OCI-M1 (cell line): ENCODE data around the gene NPC1.
"Not testable (repeated sequence)": the region's sequence is repeated elsewhere in the genome, so short reads cannot be mapped to it uniquely, and the experiment has no call there.

ENCODE experiments used
- DNase-seq: peaks from one replicate; lab custom pipeline; 2025; lab: John Stamatoyannopoulos, UW

Gene NPC1

DNA sequence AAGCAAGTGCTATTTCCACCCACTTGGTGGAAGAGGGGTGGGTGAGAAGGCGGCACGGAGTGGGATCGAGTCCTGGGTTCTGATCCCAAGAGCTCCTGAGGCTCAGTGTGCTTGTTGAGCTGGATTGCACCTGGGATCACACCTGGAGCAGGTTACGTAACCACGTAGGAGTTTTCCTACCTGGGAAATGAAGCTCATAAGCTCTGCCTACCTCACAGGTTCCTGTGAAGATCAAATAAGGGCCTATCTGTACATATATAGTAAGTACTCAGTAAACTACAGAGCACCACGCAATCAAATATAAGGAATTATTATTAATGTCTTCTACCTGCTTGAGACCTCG, 11.0 kb downstream of the NPC1 start:
- DNase-seq: no peak

GRCh38 chr18:23574611-23575308, 11.5 kb downstream of the NPC1 start:
- no peak for DNase-seq

DNA sequence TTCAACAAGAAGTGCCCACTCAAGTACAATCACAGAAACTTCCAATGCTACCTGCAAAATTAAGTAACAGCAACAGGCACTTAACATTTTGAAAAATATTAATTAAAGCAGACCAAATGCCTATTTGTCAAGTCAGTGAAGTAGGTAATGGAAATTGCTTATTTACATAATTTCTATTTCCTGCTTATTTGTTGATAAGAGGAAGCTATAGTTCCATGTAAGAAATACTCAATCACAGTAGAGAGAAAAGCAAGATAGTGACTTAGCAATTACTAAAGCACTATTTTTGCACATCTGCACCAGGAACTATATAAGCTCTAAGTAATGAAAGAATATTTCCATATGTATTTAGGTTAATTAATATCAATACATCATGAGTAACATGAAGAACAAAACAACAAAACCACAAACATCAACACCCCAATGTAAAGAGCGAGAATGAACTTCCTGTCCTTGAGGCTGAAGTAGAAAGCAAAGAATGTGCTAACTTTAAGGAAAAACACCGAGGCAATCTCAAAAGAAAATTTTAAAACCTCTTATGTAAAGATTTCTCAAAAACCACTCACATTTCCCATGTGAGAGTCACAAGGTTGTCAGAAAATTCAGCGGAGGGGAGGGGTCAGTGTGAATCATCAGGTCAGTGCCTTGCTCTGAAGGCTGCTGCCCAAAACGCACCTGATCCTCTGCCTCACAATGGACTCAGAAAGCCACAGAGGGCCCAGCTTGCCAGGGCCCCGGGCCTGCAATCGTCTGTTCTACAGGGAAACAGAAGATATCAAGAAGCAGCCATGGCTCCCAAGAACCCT, 12.5 kb downstream of the NPC1 start:
- no peak for DNase-seq

- DNase-seq: no peak
Measured at GRCh38 chr18:23573020-23573419, 13.3 kb downstream of the NPC1 start.

DNA sequence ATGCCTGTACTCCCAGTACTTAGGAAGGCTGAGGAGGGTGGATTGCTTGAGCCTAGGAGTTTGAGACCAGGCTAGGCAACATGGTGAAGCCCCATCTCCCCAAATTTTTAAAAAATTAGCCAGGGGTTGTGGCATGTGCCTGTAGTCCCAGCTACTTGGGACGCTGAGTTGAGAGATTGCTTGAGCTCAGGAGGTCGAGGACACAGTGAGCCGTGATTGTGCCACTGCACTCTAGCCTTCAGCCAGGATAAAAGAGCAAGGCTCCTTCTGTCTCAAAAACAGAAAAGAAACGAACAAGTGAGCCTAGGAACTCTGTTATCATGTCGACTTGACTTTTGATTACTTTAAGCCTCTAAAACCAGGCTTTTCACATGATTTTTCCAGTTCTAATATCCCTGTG, 13.7 kb downstream of the NPC1 start:
- DNase-seq: no peak

DNA sequence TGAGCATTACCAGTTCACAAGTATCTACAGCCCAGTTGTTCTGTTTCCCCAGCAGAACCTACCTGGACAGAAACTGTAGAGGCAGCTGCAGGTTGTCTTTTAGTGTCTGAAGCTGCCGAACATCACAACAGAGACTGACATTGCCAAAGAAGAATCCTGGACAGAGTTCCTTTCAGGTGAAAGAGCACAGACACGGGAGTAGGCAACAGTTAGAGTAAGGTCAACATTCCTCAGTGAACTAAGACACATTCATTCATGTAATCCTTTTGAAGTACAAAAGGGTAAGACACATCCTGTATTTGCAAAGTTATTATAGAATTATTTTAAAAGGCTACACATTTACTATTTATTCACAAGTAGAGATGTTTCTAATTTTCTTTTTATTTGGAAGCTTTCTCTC, 14.3 kb downstream of the NPC1 start:
- DNase-seq: no peak

DNA sequence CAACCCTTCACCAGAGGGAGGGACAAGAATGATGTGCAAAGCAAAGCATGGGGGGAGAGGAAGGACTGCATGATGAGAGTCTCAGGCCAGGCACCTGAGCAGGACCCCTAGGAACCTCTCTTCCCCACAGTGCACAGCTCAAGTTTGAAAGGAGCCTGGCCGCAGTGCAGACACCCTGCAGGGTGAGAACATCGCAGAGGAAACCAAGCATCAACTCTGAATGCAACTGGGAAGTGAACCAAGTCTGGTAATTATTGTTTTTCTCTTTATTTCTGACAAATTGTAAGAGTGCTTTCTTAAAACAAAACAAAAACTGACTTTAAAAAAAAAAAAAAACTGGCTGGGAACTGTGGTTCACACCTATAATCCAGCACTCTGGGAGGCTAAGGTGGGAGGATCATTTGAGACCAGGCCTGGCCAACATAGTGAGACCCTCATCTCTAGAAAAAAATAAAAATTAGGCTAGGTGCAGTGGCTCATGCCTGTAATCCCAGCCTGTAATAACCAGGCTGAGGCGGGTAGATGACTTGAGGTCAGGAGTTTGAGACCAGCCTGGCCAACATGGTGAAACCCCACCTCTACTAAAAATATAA, 15.3 kb downstream of the NPC1 start:
- DNase-seq: no peak

DNA sequence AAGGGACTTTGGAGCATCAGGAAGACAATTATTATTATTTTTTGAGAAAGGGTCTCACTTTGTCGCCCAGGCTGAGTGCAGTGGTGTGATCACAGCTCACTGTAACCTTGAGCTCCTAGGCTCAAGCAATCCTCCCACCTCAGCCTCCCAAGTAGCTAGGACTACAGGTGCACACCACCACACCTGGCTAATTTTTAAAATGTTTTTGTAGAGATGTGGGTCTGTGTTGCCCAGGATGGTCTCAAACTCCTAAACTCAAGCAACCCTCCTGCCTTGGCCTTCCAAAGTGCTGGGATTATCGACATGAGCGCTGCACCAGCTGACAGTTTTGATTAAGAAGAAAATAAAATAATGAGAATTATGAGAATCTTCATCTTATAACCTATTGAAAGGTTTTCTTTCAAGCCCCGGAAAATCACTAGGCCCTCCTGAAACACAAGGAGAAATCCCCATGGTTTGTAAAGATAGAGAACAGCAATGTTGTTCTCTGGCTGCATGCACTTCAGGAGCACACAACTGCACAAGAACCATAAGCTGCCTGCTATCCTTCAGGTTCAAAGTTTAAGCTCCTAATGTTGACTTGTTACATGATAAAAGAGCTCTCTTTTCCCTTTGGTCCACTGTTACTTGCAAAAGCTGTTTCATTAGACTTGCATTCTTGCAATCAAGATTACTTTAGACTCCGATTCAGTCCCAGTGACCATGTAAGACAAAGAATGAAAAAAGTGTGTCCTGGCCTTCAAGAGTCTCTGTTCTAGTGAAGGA, 16.8 kb downstream of the NPC1 start:
- DNase-seq: no peak

DNA sequence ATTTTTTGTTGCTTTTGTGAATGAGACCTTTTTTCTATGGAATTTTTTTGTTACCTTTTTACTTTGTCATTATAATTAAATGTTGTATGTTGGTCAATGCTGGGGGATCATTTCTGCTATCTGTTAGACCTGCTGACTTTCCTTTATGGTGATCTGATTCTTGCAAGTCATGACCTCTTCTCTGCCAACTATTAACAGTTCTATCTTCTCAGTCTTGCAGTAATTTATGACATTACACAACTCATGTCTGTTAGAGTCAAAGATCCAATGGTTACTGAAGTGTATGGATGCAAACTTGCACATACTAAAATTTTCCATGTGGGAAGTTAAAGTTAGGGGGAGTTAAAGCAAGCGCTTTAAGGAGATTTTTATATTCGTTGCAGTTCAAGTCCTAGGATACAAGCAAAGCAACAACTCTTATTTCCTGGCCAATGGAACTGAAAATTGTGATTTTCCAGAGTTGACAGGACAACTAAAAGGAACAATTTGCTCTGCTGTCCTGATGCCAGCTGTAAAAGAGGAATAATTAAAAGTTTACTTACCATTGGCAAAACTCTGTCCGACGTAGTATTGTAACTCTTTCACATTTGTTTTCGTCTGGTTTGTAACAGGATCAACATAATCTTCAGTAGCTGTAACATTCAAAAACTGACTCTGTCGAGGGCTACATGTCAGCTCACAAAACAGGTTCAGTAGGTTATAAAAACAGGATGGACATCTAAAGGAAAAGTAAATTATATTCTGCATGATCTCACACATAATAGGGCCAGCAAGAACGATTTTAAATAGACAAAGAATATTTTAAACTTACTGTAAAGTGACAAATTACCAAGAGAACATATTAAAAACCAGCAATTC, 17.8 kb downstream of the NPC1 start:
- DNase-seq: no peak

DNA sequence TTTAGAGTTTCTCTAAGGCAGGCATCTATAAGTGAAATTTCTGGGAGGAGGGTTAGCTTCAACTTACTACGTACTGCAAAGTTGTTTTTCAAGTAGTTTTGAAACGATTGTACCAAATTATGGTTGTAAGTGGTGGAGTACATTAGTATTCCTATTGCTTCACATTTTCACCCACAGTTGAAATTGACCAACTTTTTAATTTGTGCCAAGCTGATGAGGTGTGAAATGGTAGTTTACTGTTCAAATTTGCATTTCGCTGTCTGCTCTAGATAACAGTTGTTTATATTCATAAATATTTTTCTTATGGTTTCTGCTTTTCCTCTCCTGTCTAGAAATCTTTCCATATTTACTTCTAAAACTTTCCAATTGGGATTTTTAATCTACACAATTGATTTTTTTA, 18.6 kb downstream of the NPC1 start:
- DNase-seq: no peak

DNA sequence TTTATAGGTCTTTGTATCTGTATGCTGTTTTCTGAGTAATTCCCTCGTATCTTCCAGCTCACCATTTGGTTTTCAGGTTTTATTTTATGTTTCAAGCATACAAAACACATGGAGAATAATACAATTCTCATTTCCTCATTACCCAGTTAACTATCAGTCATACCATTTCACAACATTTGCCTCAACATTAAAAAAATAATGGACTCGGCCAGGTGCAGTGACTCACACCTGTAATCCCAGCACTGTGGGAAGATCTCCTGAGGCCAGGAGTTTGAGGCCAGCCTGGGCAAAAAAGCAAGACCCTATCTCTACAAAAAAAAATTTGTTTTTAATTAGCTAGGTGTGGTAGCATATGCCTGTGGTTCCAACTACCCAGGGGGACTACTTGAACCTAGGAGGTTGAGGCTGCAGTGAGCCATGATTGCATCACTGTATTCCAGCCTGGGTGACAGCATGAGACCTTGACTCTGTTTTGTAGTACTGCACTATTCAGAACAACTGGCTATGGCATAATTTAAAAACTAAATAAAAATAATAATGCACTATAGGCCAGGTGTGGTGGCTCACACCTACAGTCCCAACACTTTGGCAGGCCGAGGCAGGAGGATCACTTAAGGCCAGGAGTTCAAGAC, 20.3 kb downstream of the NPC1 start:
- no peak for DNase-seq

GRCh38 chr18:23563377-23564043, 22.8 kb downstream of the NPC1 start:
- no peak for DNase-seq

DNA sequence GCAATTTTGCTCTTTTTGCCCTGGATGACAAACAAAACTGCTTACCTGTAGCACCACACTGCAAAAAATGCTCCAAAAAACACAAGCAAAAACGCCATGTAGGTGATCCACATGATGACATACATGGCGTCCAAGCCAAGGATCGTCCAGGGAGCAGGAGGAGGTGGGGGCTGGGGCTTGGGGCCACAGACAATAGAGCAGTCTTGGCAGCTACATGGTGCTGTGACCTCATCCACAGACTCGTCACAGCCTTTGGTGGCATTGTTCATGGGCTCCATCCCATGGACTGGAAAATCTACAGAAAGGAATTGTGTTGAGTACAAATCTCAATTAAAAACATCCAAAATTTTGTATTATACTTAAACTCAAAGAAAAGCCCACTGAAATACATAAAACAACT, 26.1 kb downstream of the NPC1 start:
- DNase-seq: no peak

DNA sequence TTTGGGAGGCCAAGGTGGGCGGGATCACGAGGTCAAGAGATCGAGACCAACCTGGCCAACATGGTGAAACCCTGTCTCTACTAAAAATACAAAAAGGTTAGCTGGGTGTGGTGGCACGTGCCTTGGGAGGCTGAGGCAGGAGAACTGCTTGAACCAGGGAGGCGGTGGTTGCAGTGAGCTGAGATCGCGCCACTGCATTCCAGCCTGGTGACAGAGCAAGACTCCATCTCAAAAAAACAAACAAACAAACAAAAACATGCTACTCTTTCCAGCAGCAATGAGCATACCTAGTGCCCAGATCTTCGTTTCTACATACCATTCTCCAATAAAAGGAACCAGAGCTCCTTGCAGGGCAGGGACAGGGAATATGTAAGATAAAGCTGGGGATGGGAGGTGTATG, 28.8 kb downstream of the NPC1 start:
- DNase-seq: not testable (repeated sequence)

DNA sequence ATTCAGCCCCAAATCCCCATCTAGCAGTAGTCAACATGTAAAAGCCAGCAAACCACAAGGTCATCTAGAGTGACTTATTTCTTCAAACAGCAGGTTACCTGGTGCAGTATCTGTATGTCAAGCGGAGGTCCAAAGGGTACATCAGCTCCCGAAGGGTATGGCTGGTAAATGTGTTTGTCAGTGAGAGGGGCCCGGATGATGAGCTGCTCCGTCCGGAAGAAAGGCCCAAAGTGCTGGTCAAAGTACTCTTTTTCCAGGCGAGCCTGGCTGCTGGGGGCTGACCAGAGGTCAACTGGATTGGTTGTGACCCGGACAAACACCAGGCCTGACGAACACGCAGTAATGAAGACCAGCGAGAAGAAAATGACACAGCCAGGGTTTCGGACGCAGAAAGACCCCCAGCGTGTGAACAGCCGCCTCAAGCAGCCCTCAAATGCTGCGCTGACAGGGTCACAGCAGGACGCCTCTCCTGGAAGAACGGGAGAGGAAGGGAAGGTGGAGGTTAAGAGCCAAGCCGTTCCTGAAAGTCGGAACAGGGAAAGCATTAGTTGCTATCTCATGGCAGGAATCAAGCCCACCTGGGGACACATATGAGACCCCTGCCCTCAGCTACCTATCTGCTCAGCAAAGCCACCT, 30.0 kb downstream of the NPC1 start:
- no peak for DNase-seq

DNA sequence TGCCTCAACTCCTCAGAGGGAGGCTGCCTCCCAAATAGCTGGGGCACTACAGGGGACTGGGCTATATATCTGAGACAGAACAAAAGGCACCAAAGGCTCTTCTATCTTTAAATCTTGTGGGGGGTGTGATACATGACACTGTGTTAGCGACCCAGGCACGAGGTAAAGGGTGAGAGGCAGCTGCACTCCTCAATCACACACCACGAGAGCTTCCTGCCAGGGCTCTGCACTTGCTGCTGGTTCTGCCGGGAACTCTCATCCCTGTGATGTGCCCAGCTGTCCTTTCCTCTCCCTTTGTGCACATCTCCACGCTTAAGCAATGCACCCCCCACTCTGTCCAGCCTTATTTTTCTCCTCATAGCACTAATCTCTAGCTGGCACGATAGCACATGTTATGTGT, 32.4 kb downstream of the NPC1 start:
- no peak for DNase-seq

GRCh38 chr18:23552505-23552904, 33.8 kb downstream of the NPC1 start:
- no peak for DNase-seq

GRCh38 chr18:23551978-23552377, 34.3 kb downstream of the NPC1 start:
- DNase-seq: no peak

- DNase-seq: no peak
Measured at GRCh38 chr18:23550898-23551297, 35.4 kb downstream of the NPC1 start.

- DNase-seq: no peak
Measured at GRCh38 chr18:23548719-23549118, 37.6 kb downstream of the NPC1 start.
